NCI-H187 (cell line): ENCODE data around the gene NRG3.

Experiments used
- DNase-seq, 2 experiments: peaks; one replicate each; lab custom pipeline; 2025; lab: John Stamatoyannopoulos, UW

Gene NRG3

GRCh38 chr10:81874875-81875466 is at the start of gene NRG3:
Gene NRG3, plus strand, starts transcription at chr10:81875194.
- DNase-seq, result no peak

DNA sequence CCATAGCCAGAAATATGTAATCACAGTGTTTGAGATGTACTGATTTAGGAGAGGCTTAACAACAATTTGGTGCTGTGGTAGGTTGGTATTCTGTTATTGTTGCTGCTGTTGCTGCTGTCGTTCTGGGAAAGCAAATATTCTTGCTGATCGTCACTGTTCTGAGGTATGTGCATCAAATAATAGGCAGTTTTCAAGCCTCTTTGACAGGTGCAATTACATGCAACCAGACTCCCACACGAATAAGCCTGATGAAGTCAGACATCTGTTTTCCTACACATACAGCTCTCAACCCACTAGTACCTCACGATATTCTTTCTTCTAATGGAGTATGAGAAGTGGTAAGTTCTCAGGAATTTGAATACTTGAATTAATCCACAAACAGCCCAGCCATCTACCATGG is 46.7 kb upstream of the NRG3 start:
- DNase-seq, result no peak

DNA sequence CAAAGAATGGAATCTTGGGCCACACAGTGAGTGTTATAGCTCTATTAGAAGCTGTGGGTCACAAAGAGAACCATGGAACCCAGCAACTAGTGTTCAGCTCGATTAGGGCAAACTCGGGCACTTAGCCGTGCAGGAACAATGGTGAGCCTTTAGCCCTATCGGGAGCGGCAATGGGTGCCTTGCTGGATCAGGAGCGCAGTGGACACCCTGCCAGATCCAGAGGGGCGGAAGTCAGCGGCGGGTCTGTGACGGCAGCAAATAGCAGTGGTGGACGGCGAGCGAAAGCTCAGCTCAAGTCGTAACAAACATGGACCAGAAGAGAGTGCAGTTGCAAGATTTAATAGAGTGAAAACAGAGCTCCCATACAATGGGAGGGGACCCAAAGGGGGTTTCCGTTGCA is 43.9 kb upstream of the NRG3 start:
- no peak for DNase-seq

DNA sequence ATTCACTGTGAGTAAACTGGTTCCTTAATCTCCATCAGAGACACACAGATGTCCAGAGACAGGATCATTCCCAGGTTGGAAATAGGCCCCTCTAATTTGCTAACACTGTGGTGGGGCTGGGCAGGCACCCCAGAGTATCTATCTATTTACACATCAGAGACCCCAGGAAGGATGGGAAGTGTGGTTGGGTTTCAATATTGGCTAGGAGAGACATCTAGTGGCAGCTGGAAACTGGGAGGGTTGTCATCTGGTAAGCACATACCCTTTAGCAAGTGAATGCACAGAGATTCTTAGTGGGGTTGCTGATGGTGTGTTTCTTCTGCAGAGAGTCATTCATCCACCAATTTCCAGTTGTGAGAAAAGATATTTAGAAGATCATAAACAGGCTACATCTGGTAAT is 36.0 kb upstream of the NRG3 start:
- no peak for DNase-seq

DNA sequence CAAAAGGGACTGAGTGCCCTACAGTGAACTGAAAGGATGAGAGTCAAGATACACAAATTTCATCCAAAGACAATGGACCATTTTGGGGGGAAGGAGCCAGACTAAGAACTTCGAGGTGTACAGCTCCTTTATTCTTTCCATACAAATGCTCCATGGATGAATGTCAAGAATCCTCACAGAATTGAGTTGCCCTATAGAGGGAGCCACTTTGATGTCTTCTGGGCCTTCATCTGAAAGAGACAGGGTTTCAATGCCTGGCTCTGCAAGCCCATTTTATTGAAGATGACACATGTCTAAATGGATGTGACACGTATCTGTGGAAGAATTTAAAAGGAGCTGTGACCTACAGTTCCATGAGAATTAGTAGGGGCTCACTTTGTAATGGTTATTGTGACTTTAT is 32.0 kb upstream of the NRG3 start:
- no peak for DNase-seq

GRCh38 chr10:81847675-81848074 is 27.3 kb upstream of the NRG3 start:
- no peak for DNase-seq

GRCh38 chr10:81848514-81848913 is 26.5 kb upstream of the NRG3 start:
- DNase-seq, result no peak

DNA sequence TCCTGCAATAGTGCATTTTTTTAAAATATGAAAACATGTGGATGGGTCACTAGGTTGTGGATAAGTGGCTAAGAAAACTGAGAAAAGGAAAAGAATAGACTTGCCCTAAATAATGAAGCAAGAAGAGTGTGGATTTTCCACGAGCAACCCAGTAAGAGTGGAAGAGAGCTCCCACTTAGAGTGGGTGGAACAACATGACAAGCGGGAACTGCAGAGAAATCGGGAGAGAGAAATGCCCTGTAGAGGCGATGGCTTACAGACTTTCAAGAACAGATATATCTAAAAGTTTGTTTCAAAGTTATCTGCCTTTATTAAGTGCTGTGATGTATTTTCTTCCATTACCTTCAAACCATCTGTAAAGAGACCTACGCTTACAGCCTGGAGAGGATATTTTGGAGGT is 26.1 kb upstream of the NRG3 start:
- no peak for DNase-seq

DNA sequence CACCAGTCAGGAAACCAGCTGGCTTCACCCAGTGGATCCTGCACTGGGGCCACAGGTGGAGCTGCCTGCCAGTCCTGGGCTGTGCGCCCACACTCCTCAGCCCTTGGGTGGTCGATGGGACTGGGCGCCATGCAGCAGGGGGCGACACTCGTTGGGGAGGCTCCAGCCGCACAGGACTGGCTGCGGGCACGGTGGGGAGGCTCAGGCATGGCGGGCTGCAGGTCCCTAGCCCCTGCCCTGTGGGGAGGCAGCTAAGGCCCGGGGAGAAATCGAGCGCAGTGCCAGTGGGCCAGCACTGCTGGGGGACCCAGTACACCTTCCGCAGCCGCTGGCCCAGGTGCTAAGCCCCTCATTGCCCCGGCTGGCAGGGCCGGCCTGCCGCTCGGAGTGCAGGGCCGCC is 12.4 kb upstream of the NRG3 start:
- no peak for DNase-seq

DNA sequence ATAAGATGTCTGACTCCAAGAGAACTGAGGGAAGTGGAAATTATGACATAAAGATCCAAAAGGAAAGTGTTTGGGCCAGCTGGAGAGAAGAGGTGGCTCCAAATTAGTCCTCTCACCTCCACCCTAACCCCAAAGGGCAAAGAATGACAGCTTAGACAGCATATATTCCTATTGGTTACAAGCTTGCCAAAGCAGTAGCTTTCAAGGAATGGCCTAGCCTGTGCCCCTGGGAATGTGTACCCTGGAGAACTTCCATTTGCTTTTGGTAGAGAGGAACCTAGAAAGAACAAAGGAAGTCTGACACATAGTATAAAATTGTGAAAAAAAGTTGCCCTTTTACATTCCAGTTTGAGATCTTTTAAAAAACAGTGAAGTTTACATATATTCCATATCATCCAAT is 11.2 kb upstream of the NRG3 start:
- DNase-seq, result no peak

GRCh38 chr10:81865581-81865980 is 9.4 kb upstream of the NRG3 start:
- DNase-seq, result no peak

DNA sequence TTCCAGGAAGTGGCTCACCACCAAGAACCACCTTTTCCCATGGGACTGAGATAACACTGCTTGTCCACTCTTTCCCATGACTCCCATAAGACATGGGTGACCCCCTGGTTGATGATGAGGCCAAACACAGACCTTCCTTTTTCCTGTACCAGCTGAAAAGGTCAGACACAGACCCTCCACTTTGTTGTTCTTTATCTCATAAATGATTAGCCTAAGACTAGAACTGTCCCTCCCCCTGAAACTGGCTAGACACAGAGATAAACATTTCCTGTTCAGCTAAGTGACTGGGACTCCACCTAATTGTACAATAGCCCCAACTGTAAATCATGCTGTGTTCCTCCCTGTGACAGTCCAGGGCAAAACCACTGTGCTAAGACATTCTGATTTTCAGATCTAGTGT is 8.2 kb upstream of the NRG3 start:
- DNase-seq, result no peak

GRCh38 chr10:81870472-81870871 is 4.5 kb upstream of the NRG3 start:
- no peak for DNase-seq

GRCh38 chr10:81871558-81871957 is 3.4 kb upstream of the NRG3 start:
- no peak for DNase-seq

DNA sequence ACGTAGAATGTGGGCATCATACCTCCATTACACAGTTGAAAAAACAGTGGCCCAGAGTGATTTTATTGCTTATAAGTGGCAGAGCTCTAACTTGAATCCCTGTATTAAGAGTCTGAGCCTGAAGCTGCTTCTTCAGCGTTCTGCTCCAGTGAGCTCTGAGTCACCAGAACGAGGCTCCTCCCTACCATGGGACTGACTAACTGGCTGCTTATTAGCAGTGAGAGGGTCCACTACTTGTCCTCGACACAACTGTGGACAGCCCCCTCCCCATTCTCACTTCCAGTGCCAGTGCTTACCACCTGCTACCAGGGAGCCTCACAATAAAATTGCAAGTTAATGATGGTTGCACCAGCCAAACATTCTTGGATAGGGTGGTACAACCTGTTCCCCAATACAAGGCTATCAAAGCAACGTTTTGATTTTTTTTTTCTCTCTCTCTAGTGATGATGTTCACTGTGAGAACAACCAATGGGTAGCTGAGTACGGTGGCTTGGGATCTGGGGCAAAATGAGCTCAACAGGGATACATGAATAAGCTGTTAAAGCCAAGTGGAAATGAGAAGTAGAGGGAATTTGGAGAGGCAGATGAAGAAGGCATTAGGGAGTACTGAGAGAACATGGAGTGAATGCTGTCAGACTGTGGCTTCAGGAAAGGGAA is 2.7 kb upstream of the NRG3 start:
- no peak for DNase-seq

DNA sequence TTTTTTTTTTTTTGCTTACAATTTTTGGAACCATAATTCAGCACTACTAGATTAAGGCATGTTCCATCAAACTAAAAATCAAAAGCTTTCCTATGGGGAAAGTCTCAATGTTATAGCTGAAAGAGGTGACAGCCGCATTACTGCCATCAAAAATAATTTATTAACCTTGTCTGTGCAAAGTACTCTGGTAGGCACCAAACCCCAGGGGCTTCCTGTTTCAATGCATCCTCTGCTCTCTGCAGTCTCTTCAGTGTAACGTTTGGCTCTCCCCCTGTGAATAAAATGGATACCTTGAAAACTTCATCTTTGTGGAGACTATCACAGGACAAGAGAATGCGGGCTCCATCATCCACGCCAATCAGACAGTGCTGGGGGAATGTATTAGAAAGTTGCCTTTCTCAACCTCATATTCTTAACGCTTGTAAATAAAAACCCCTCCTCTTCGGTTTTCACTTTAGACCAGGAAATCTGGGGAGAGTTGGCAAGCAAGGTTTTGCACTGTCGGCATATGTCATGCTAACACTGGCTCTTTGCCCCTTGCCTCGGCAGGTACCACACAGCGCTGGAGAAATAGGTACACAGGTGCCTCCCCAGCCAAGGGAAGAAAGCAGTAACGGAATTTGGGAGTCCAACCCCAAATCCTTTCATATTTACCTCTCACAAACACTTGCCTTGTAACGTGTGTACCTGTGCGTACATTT is 1.6 kb upstream of the NRG3 start:
- no peak for DNase-seq

GRCh38 chr10:81873932-81874816 is 820 bp upstream of the NRG3 start:
- no peak for DNase-seq

DNA sequence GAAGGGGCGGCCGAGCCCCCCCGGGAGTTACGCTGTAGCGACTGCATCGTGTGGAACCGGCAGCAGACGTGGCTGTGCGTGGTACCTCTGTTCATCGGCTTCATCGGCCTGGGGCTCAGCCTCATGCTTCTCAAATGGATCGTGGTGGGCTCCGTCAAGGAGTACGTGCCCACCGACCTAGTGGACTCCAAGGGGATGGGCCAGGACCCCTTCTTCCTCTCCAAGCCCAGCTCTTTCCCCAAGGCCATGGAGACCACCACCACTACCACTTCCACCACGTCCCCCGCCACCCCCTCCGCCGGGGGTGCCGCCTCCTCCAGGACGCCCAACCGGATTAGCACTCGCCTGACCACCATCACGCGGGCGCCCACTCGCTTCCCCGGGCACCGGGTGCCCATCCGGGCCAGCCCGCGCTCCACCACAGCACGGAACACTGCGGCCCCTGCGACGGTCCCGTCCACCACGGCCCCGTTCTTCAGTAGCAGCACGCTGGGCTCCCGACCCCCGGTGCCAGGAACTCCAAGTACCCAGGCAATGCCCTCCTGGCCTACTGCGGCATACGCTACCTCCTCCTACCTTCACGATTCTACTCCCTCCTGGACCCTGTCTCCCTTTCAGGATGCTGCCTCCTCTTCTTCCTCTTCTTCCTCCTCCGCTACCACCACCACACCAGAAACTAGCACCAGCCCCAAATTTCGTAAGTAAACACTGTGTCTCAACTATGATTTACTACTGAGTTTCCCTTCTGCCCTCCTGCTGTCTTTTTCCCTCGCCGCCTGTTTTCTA is 666 bp downstream of the NRG3 start:
- no peak for DNase-seq

DNA sequence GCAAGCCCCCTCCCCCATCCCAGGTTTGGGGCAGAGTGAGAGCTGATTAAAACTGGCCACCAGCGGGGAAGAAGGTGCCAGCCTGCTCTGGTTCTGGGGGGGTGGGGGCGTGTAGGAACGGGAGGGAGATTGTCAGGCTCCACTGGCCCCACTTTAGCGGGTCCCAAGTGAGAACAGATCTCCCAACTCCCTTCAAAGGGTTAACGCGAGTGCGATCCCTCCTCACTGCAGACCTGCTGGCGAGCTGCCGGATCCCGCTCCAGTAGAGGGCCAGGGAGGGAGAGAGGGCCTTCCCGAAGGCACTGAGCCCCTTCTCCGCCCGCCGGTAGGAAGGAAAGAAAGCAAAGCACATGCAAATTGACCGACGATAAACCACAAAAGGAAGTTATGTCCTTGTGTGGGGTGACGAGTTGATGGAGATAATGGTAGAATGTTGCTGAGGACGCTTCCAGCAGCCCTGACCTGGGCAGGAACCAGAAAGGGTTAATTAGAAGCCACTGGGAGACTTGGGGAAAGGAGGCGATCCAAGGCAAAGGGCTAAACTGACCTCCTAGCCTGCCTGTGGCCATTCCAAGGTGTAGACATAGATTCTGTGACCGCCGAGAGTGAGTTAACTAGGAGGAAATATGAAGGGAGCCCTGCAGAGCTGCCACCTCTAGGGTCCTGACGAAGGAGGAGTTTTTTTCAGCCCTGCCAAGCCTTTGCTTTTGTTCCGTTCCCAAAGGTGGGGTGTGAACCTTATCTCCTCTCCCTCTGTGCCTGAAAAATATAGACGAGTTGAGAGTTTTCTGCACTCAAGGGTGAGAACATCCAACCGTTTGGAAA is 1.5 kb downstream of the NRG3 start:
- DNase-seq, result no peak

DNA sequence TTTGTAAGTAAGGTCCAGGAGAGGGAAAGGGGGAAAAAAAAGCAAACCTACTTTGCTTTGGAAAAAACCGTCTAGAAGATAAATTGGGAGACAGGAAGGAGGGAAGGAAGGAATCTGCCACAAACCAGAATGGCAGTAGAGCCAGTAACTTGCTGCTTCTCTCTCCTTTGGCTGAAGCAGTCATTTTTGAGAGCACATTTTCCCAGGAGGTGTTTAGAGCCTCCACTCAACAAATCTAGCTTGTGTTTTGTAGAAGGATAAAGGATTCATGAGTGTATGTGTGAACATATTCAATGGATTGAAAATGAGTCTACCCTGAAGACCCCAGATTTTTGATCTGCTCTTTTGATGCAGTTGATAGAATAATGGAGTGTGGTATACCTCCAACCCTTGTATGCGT is 2.6 kb downstream of the NRG3 start:
- no peak for DNase-seq

DNA sequence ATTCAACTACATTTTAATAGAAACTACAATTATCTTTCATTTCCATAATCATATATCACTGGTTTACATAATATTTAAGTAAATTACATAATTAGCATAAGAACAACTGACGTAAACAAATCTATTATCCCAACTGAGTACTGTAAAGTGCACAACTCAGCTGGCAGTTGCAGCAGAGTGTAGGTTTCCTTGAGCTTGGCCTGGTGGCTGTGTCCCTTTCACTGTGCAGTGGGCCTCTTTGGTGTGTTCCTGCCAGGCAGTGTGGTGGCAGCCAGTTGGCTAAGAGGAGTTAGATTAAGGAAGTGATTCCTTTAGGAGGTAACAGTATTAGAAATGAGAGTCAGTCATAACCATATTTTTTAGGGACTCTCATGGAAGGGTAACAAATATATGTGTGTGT is 7.0 kb downstream of the NRG3 start:
- no peak for DNase-seq
